Fibroblast of skin of abdomen (primary cell): ENCODE measurements around the gene FAM161A.

ENCODE experiments used
- DNase-seq: peaks from one replicate; pipeline ENCODE4 v3.0.0-alpha.2; 2013

The FAM161A gene

GRCh38 chr2:61784643-61785042 lies 69.2 kb downstream of the FAM161A start:
- DNase-seq = no peak

GRCh38 chr2:61775956-61776570 lies 77.8 kb downstream of the FAM161A start:
- DNase-seq = no peak
